ENCODE results near the gene SUPT4H1.

Gene SUPT4H1

GRCh38 chr17:58320570-58321323 lies 31.3 kb downstream of the SUPT4H1 start:
- no peak for DNase-seq
- Histone ChIP-seq H3K36me3 (ENCODE audit: insufficient read depth, low read length) (peaks cover 13% of the 10 kb centered on the region), H3K9me3 (ENCODE audit: insufficient read depth, low read length, severe bottlenecking) (no peaks in the 10 kb centered on the region), H3K9ac (ENCODE audit: low read depth, low read length) (no peak overlapping the region), H4K20me1 (ENCODE audit: insufficient read depth, low read length) (peaks cover 9% of the 10 kb centered on the region), H2AFZ (ENCODE audit: low read depth, low read length) (no peak overlapping the region), H3K4me3 (ENCODE audit: low read depth in 1 of 2, low read length in 2 of 2) (no peak overlapping the region), H3K4me2 (ENCODE audit: insufficient read depth, low read length) (no peak overlapping the region), H3K27me3 (ENCODE audit: insufficient read depth, low read length, poor library complexity) (no peaks in the 10 kb centered on the region), H3K4me1 (ENCODE audit: insufficient read depth, low read length) (no peaks in the 10 kb centered on the region), H3K79me2 (ENCODE audit: insufficient read depth, low read length) (no peaks in the 10 kb centered on the region), H3K27ac (ENCODE audit: low read length) (no peak overlapping the region)
- no peak for TF ChIP-seq CTCF (IDR thresholded peaks at IDR 0.05; ENCODE audit: borderline replicate concordance, extremely low read depth, low read length, poor library complexity, severe bottlenecking)
- no peak for TF ChIP-seq EZH2 (IDR thresholded peaks at IDR 0.05; ENCODE audit: borderline replicate concordance, low read depth, low read length, severe bottlenecking)
- no peak for ATAC-seq (ENCODE audit: insufficient read depth, low read depth)

- Histone ChIP-seq H3K9me3 (ENCODE audit: insufficient read depth, low read length, severe bottlenecking) (no peaks in the 10 kb centered on the region), H3K4me3 (ENCODE audit: low read depth in 1 of 2, low read length in 2 of 2) (no peak overlapping the region), H3K27ac (ENCODE audit: low read length) (no peak overlapping the region), H3K9ac (ENCODE audit: low read depth, low read length) (no peak overlapping the region), H3K4me1 (ENCODE audit: insufficient read depth, low read length) (no peaks in the 10 kb centered on the region), H4K20me1 (ENCODE audit: insufficient read depth, low read length) (peaks cover 5% of the 10 kb centered on the region), H3K79me2 (ENCODE audit: insufficient read depth, low read length) (no peaks in the 10 kb centered on the region), H3K4me2 (ENCODE audit: insufficient read depth, low read length) (no peak overlapping the region), H3K27me3 (ENCODE audit: insufficient read depth, low read length, poor library complexity) (no peaks in the 10 kb centered on the region), H2AFZ (ENCODE audit: low read depth, low read length) (no peak overlapping the region), H3K36me3 (ENCODE audit: insufficient read depth, low read length) (peaks cover 13% of the 10 kb centered on the region)
- no peak for DNase-seq
- ATAC-seq (ENCODE audit: insufficient read depth, low read depth) = no peak
- TF ChIP-seq CTCF (IDR thresholded peaks at IDR 0.05; ENCODE audit: borderline replicate concordance, extremely low read depth, low read length, poor library complexity, severe bottlenecking) = no peak
- TF ChIP-seq EZH2 (IDR thresholded peaks at IDR 0.05; ENCODE audit: borderline replicate concordance, low read depth, low read length, severe bottlenecking) = no peak
These were observed 31.8 kb downstream of the SUPT4H1 start for GRCh38 chr17:58320163-58320558.

GRCh38 chr17:58319173-58320162 lies 32.5 kb downstream of the SUPT4H1 start:
- Histone ChIP-seq H3K27me3 (ENCODE audit: insufficient read depth, low read length, poor library complexity) (no peaks in the 10 kb centered on the region), H3K4me1 (ENCODE audit: insufficient read depth, low read length) (no peaks in the 10 kb centered on the region), H3K4me3 (ENCODE audit: low read depth in 1 of 2, low read length in 2 of 2) (no peak overlapping the region), H4K20me1 (ENCODE audit: insufficient read depth, low read length) (no peaks in the 10 kb centered on the region; the same call in 1 of the 2 replicates), H3K4me2 (ENCODE audit: insufficient read depth, low read length) (no peak overlapping the region), H3K9ac (ENCODE audit: low read depth, low read length) (no peak overlapping the region), H3K36me3 (ENCODE audit: insufficient read depth, low read length) (peaks cover 13% of the 10 kb centered on the region), H2AFZ (ENCODE audit: low read depth, low read length) (no peak overlapping the region), H3K27ac (ENCODE audit: low read length) (no peak overlapping the region), H3K79me2 (ENCODE audit: insufficient read depth, low read length) (no peaks in the 10 kb centered on the region), H3K9me3 (ENCODE audit: insufficient read depth, low read length, severe bottlenecking) (no peaks in the 10 kb centered on the region)
- ATAC-seq (ENCODE audit: insufficient read depth, low read depth) = no peak
- no peak for DNase-seq
- TF ChIP-seq CTCF (IDR thresholded peaks at IDR 0.05; ENCODE audit: borderline replicate concordance, extremely low read depth, low read length, poor library complexity, severe bottlenecking) (no peak), EZH2 (IDR thresholded peaks at IDR 0.05; ENCODE audit: borderline replicate concordance, low read depth, low read length, severe bottlenecking) (no peak)
